HG02571 (cell line): Measurements from ENCODE around the gene PQBP1.

Experiments
- ATAC-seq: cut with Tn5 transposase; IDR thresholded peaks from one replicate; pipeline ENCODE4 v1.9.1; 2021; ENCODE audit warnings: mild to moderate bottlenecking, moderate library complexity; ENCODE audit not compliant: unreplicated experiment

PQBP1 gene

GRCh38 chrX:48919947-48920717 is 22.4 kb downstream of the PQBP1 start:
- no peak for ATAC-seq

GRCh38 chrX:48920718-48921104 is 23.0 kb downstream of the PQBP1 start:
- ATAC-seq = no peak

- ATAC-seq = no peak
Measured at GRCh38 chrX:48923771-48924170, 26.0 kb downstream of the PQBP1 start.

- no peak for ATAC-seq
Measured at GRCh38 chrX:48924270-48924669, 26.5 kb downstream of the PQBP1 start.

GRCh38 chrX:48927123-48927522 is 29.4 kb downstream of the PQBP1 start:
- no peak for ATAC-seq

- ATAC-seq = no peak
Measured at GRCh38 chrX:48927736-48928382, 30.1 kb downstream of the PQBP1 start.

GRCh38 chrX:48933757-48934156 is 36.0 kb downstream of the PQBP1 start:
- no peak for ATAC-seq

- ATAC-seq = no peak
Measured at GRCh38 chrX:48934581-48935300, 37.0 kb downstream of the PQBP1 start.

- no peak for ATAC-seq
Measured at GRCh38 chrX:48935301-48935670, 37.6 kb downstream of the PQBP1 start.

- ATAC-seq = peak; percentile 2
Measured at GRCh38 chrX:48936429-48937053, 38.8 kb downstream of the PQBP1 start.

- peak; percentile 50 for ATAC-seq
Measured at GRCh38 chrX:48937054-48937907, 39.6 kb downstream of the PQBP1 start.

GRCh38 chrX:48938721-48939425 is 41.1 kb downstream of the PQBP1 start:
- ATAC-seq = peak; percentile 52

- ATAC-seq = no peak
Measured at GRCh38 chrX:48939524-48940228, 41.9 kb downstream of the PQBP1 start.

- no peak for ATAC-seq
Measured at GRCh38 chrX:48940404-48940955, 42.8 kb downstream of the PQBP1 start.

- ATAC-seq = no peak
Measured at GRCh38 chrX:48942895-48943294, 45.2 kb downstream of the PQBP1 start.

GRCh38 chrX:48945517-48946348 is 48.0 kb downstream of the PQBP1 start:
- no peak for ATAC-seq

- no peak for ATAC-seq
Measured at GRCh38 chrX:48948589-48948988, 50.9 kb downstream of the PQBP1 start.
